HepG2 (cell line): ENCODE measurements around the gene ERICH3. TPM values are rescaled to one million over a fixed set of nuclear protein-coding genes. Genes with fewer than 3 reads are reported as not detected.

ENCODE experiments used
- ATAC-seq: fragments of 200-7000 bp; cut with Tn5 transposase; 3 replicates; pipeline ENCODE4 v1.9.1; 2020; ENCODE audit warnings: mild to moderate bottlenecking, moderate library complexity
- BruUV-seq: library from RNA; stranded (reverse); fragments of 400-500 nt; replicated peaks from 2 replicates; lab custom pipeline; 2021; lab: Mats Ljungman, UMichigan
- CTCF ChIA-PET: fragments of 300-600 bp; formaldehyde crosslinking; extraction: SDS; loops from one replicate; lab custom pipeline; 2021; ENCODE audit warnings: low total read pairs, inconsistent platforms, low intra/inter-chr PET ratio; lab: Yijun Ruan, JAX
- POLR2A ChIA-PET: fragments of 350-600 bp; sonication (Branson Sonifier 250); formaldehyde crosslinking; loops from one replicate; lab custom pipeline; 2020; ENCODE audit warnings: antibody characterized with exemption, inconsistent platforms; lab: Yijun Ruan, JAX
- DNase-seq: peaks from one replicate; pipeline ENCODE4 v3.0.0-alpha.2; 2015; ENCODE audit warnings: low spot score
- FAIRE-seq: peaks from 3 replicates; lab custom pipeline; 2011; peaks lifted over from hg19 to GRCh38; lab: Jason Lieb, UNC
- H2AFZ ChIP-seq: one replicate; pipeline ENCODE4 v1.6.1; 2011; ENCODE audit warnings: low read length, inconsistent platforms
- H3K27ac ChIP-seq: fragments of 300-600 bp; 3 replicates; pipeline ENCODE4 v1.8.0; 2011; ENCODE audit warnings: mixed run types, mild to moderate bottlenecking, mixed read lengths, low read length, inconsistent platforms; ENCODE audit not compliant: insufficient read depth; ENCODE audit errors: extremely low read length
- H3K27me3 ChIP-seq, 2 experiments: fragments of 200-600 bp in 1 of 2; 2 replicates in 1 of 2; 3 replicates in 1 of 2; pipeline versions ENCODE4 v1.6.0 to v1.8.0; 2011; ENCODE audit warnings: low read length in 2 of 2, mild to moderate bottlenecking in 2 of 2, moderate library complexity in 2 of 2, inconsistent platforms in 1 of 2; ENCODE audit not compliant: insufficient read depth in 2 of 2, control insufficient read depth in 1 of 2
- H3K36me3 ChIP-seq, 2 experiments: fragments of 200-600 bp in 1 of 2; replicated peaks in 1 of 2; 2 replicates in 1 of 2; 3 replicates in 1 of 2; pipeline versions ENCODE4 v1.5.1 to v1.8.0; 2011; ENCODE audit warnings: low read length in 2 of 2, inconsistent platforms in 1 of 2; ENCODE audit not compliant: insufficient read depth in 2 of 2, control insufficient read depth in 1 of 2
- H3K4me1 ChIP-seq: 2 replicates; pipeline ENCODE4 v1.5.1; 2012; ENCODE audit warnings: low read length, inconsistent platforms; ENCODE audit not compliant: insufficient read depth
- H3K4me2 ChIP-seq: 2 replicates; pipeline ENCODE4 v1.6.0; 2011; ENCODE audit warnings: low read depth, low read length, inconsistent platforms
- H3K4me3 ChIP-seq, 3 experiments: fragments of 200-600 bp in 1 of 3; sonication (generic), shearing (Covaris generic) in 1 of 3; replicated peaks in 1 of 3; 2 replicates each; pipeline ENCODE4 v1.5.1; 2011 to 2016; ENCODE audit warnings: low read length in 3 of 3, inconsistent platforms in 2 of 3, low read depth in 2 of 3, mild to moderate bottlenecking in 2 of 3, control low read depth in 1 of 3, mixed read lengths in 1 of 3; ENCODE audit not compliant: insufficient read depth in 1 of 3
- H3K79me2 ChIP-seq: one replicate; pipeline ENCODE4 v1.6.1; 2011; ENCODE audit warnings: low read length, inconsistent platforms; ENCODE audit not compliant: insufficient read depth
- H3K9ac ChIP-seq: 2 replicates; pipeline ENCODE4 v1.6.0; 2011; ENCODE audit warnings: mild to moderate bottlenecking, low read depth, low read length, inconsistent platforms; ENCODE audit not compliant: insufficient read depth
- H3K9me3 ChIP-seq: 2 replicates; pipeline ENCODE4 v1.5.1; 2012; ENCODE audit warnings: mild to moderate bottlenecking, low read length
- H4K20me1 ChIP-seq: 2 replicates; pipeline ENCODE4 v1.6.0; 2011; ENCODE audit warnings: inconsistent platforms, mild to moderate bottlenecking, low read length, moderate library complexity; ENCODE audit not compliant: insufficient read depth
- FOXA1 ChIP-seq, 2 experiments: fragments of 450-650 bp in 1 of 2; sonication (generic) in 1 of 2; formaldehyde crosslinking in 1 of 2; IDR thresholded peaks; 2 replicates each; pipeline versions ENCODE4 v1.4.0 to v1.6.1; 2016 to 2020; ENCODE audit warnings: missing genetic modification reagents in 1 of 2
- HNRNPLL ChIP-seq: fragments of 200-400 bp; formaldehyde crosslinking; IDR thresholded peaks from 2 replicates; pipeline ENCODE4 v1.6.1; 2017; ENCODE audit warnings: mild to moderate bottlenecking, low read depth, low read length; ENCODE audit not compliant: poor library complexity, severe bottlenecking
- MTA1 ChIP-seq: sonication (generic); formaldehyde crosslinking; IDR thresholded peaks from 2 replicates; pipeline ENCODE4 v1.4.0; 2020; ENCODE audit warnings: missing genetic modification reagents, mild to moderate bottlenecking, borderline replicate concordance
- NCOR1 ChIP-seq: fragments of 200-600 bp; sonication (generic); IDR thresholded peaks from 2 replicates; pipeline ENCODE4 v1.7.0; 2017; ENCODE audit warnings: antibody characterized with exemption, low read length, borderline replicate concordance
- PITX1 ChIP-seq: sonication (generic); formaldehyde crosslinking; IDR thresholded peaks from 2 replicates; pipeline ENCODE4 v1.5.1; 2020; ENCODE audit warnings: mild to moderate bottlenecking, missing genetic modification reagents
- SALL1 ChIP-seq: sonication (generic); formaldehyde crosslinking; IDR thresholded peaks from 2 replicates; pipeline ENCODE4 v1.8.0; 2022; ENCODE audit warnings: mild to moderate bottlenecking, missing genetic modification reagents
- ZNF263 ChIP-seq: sonication (generic); formaldehyde crosslinking; IDR thresholded peaks from 2 replicates; pipeline ENCODE4 v1.4.0; 2020; ENCODE audit warnings: missing genetic modification reagents
- ZNF264 ChIP-seq: sonication (generic); formaldehyde crosslinking; IDR thresholded peaks from 2 replicates; pipeline ENCODE4 v1.4.0; 2020; ENCODE audit warnings: missing genetic modification reagents
- ZNF317 ChIP-seq: sonication (generic); formaldehyde crosslinking; IDR thresholded peaks from 2 replicates; pipeline ENCODE4 v1.5.0; 2020; ENCODE audit warnings: mild to moderate bottlenecking, missing genetic modification reagents
- ZNF841 ChIP-seq: sonication (generic); formaldehyde crosslinking; IDR thresholded peaks from 2 replicates; pipeline ENCODE4 v1.8.1; 2023; ENCODE audit warnings: missing genetic modification reagents, borderline replicate concordance
- WGBS: methylation state at CpG from one replicate; pipeline ENCODE4 v1.1.6; 2017; ENCODE audit warnings: low lambda C conversion rate; 5-methylcytosine and 5-hydroxymethylcytosine counted together
- in situ Hi-C: cut with HindIII; loops from 2 replicates; pipeline ENCODE4 v1.10.0; 2017; ENCODE audit warnings: low pct_unique_long_range_greater_than_20kb; ENCODE audit not compliant: extremely low pct_ligation_motif_present
- intact Hi-C: fragments of 100-400 bp; cut with micrococcal nuclease; formaldehyde crosslinking; loops from one replicate; pipeline ENCODE4 v1.10.0; 2022; ENCODE audit not compliant: unreplicated experiment
- polyA plus RNA-seq, 8 experiments: library from polyadenylated mRNA; depleted of rRNA in 3 of 8; stranded (reverse) in 7 of 8; unstranded in 1 of 8; fragments of >200 nt; fragmentation: Illumina TruSeq in 4 of 8; extraction: Trizol in 4 of 8; gene quantifications; 2 replicates each; pipeline versions ENCODE4 v1.2.1 to v1.2.3, GENCODE V29; 2011 to 2016; ENCODE audit warnings: low read depth in 4 of 8, missing spikeins in 1 of 8, mixed read lengths in 1 of 8; ENCODE audit not compliant: insufficient read depth in 1 of 8
- total RNA-seq, 5 experiments: library from RNA; depleted of rRNA; stranded (reverse); fragments of >200 nt; fragmentation: Illumina TruSeq; extraction: Trizol; gene quantifications; 2 replicates each; pipeline ENCODE4 v1.2.3, GENCODE V29; 2016; ENCODE audit warnings: low read depth in 1 of 5
- TF ChIP-seq, protein P1 (sequence below): sonication (generic); formaldehyde crosslinking; conservative IDR thresholded peaks from 2 replicates; pipeline ENCODE4 v1.4.0; 2020; ENCODE audit warnings: missing genetic modification reagents

The ERICH3 gene
- total and polyA plus RNA-seq, 2 of the 13 experiments (the other 11 are each of a cell fraction or from before 2014, with no cell fraction given), result 0.03 TPM; not detected in 1

GRCh38 chr1:74596717-74597116, 76.9 kb downstream of the ERICH3 start:
- Histone ChIP-seq H3K4me1 (peaks cover 13% of the 10 kb centered on the region), H3K27ac (no peak overlapping the region), H3K9ac (no peak overlapping the region), H3K79me2 (no peaks in the 10 kb centered on the region), H3K36me3 (no peaks in the 10 kb centered on the region), H3K27me3 (no peaks in the 10 kb centered on the region), H2AFZ (no peak overlapping the region), H3K4me3 (no peak overlapping the region), H3K9me3 (no peaks in the 10 kb centered on the region), H4K20me1 (no peaks in the 10 kb centered on the region), H3K4me2 (no peak overlapping the region)
- no TSS peak for BruUV-seq
- ChIA-PET CTCF (no interaction called here), POLR2A (no interaction called here)
- in situ Hi-C loops, result no loop called here
- no peak for DNase-seq
- TF ChIP-seq HNRNPLL, result no peak
- TF ChIP-seq, protein P1, sequence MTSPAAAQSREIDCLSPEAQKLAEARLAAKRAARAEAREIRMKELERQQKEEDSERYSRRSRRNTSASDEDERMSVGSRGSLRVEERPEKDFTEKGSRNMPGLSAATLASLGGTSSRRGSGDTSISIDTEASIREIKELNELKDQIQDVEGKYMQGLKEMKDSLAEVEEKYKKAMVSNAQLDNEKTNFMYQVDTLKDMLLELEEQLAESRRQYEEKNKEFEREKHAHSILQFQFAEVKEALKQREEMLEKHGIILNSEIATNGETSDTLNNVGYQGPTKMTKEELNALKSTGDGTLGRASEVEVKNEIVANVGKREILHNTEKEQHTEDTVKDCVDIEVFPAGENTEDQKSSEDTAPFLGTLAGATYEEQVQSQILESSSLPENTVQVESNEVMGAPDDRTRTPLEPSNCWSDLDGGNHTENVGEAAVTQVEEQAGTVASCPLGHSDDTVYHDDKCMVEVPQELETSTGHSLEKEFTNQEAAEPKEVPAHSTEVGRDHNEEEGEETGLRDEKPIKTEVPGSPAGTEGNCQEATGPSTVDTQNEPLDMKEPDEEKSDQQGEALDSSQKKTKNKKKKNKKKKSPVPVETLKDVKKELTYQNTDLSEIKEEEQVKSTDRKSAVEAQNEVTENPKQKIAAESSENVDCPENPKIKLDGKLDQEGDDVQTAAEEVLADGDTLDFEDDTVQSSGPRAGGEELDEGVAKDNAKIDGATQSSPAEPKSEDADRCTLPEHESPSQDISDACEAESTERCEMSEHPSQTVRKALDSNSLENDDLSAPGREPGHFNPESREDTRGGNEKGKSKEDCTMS, result no peak
- ATAC-seq, result no peak
- intact Hi-C loops, result no loop called here
- WGBS, result 0% methylated on average over 2 of the region's 2 CpGs
- no peak for FAIRE-seq

GRCh38 chr1:74593887-74594866, 79.4 kb downstream of the ERICH3 start:
- no peaks in the 10 kb centered on the region for H3K36me3 ChIP-seq
- TF ChIP-seq FOXA1 (IDR thresholded peaks at IDR 0.05), result no peak
- peak; percentile 73 for TF ChIP-seq FOXA1 (CRISPR knock-in tag; IDR thresholded peaks at IDR 0.05)
- TF ChIP-seq ZNF317, result 0 out of 2 replicates have a peak, but pooled peaks have one; percentile 44
- 0 out of 2 replicates have a peak, but pooled peaks have one; percentile 15 for TF ChIP-seq ZNF264 (CRISPR knock-in tag)
- TF ChIP-seq MTA1, result no peak
- peak; percentile 49 for TF ChIP-seq SALL1 (CRISPR knock-in tag)
- TF ChIP-seq NCOR1, result peak; percentile 56; the same call in 1 of the 2 replicates
- TF ChIP-seq PITX1, result no peak; the same call in 1 of the 2 replicates
- TF ChIP-seq ZNF841 (CRISPR knock-in tag), result no peak
- peak; percentile 82 for TF ChIP-seq ZNF263 (CRISPR knock-in tag)

More at GRCh38 chr1:74593887-74594866, 79.4 kb downstream of the ERICH3 start:
- FAIRE-seq (no peak), DNase-seq (peak; percentile 23), ATAC-seq (peak; percentile 93)
- no peak overlapping the region; a peak in 1 of 6 replicates for H3K4me3 ChIP-seq
- BruUV-seq, result no TSS peak
- peak overlapping the region; percentile 4 for H2AFZ ChIP-seq
- no peak overlapping the region for H3K9ac ChIP-seq
- H3K4me2 ChIP-seq, result peak overlapping the region; percentile 38; the same call in 1 of the 2 replicates
- H3K4me1 ChIP-seq, result peaks cover 13% of the 10 kb centered on the region
- no peaks in the 10 kb centered on the region for H3K79me2 ChIP-seq
- in situ Hi-C loops (no loop called here), intact Hi-C loops (no loop called here)
- peaks cover 0 to 3% of the 10 kb centered on the region in 2 experiments; a peak in 1 of 5 replicates for H3K27me3 ChIP-seq
- no peaks in the 10 kb centered on the region for H3K9me3 ChIP-seq
- H3K27ac ChIP-seq, result no peak overlapping the region
- ChIA-PET CTCF (no interaction called here), POLR2A (no interaction called here)
- no peaks in the 10 kb centered on the region for H4K20me1 ChIP-seq
- WGBS, result 14% methylated on average over 6 of the region's 6 CpGs
